GM03348 (cell line): ENCODE measurements around the gene BLVRB.
"Not testable (repeated sequence)": the region's sequence is repeated elsewhere in the genome, so short reads cannot be mapped to it uniquely, and the experiment has no call there.

Experiments used
- DNase-seq: peaks from one replicate; pipeline ENCODE4 v3.0.0; 2012; ENCODE audit warnings: low spot score

Gene BLVRB

GRCh38 chr19:40449506-40449905 lies 16.0 kb downstream of the BLVRB start:
- DNase-seq, result no peak

GRCh38 chr19:40446263-40446784 lies 19.2 kb downstream of the BLVRB start:
- no peak for DNase-seq

- DNase-seq, result no peak
Observed at GRCh38 chr19:40445780-40446262, 19.7 kb downstream of the BLVRB start.

GRCh38 chr19:40444825-40445312 lies 20.7 kb downstream of the BLVRB start:
- no peak for DNase-seq

DNA sequence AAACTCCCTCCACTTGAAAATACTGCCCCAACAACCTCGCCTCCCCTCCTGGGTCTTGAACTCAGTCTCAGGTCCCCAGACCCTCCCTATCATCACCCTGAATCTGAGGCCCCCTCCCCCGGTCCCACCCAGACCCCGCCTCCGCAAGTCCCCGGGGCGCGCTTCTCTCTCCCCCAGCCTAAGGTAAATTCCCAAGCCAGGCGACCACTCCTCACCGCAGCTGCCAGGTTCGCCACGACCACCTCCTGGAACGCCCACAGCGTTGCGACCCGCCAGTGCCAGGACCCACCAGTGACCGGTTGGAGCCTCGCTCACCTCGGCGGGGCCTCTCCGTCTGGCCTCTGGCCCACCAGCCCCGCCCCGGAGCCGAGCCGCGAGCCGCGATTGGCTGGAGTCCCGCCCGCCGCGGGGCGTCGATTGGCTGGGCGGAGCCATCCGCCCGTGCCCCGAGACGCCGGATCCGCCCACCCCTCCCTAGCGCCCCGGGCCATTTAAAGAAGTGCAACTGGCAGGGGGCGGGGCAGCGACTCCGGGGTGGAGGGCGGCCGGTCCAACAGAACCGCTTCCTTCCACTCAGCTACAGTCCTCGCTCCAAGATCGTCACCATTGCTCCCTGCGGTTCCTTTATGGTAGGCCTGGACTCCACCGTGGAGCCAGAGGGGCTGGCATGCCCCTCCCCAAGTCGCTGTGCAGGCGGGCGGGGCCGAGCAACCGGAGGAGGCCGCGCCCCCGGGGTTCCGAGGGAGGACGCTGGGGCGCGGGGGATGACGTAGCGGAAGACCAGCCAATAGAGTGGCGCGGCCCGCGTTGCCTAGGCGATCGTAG lies 21.3 kb downstream of the BLVRB start, which contains the start of gene SERTAD3:
SERTAD3 (minus strand) TSS at position 336 of the 825 bp plus-strand sequence. CDS start 2,255 bp downstream, outside the sequence.
- DNase-seq, result peak; percentile 98

DNA sequence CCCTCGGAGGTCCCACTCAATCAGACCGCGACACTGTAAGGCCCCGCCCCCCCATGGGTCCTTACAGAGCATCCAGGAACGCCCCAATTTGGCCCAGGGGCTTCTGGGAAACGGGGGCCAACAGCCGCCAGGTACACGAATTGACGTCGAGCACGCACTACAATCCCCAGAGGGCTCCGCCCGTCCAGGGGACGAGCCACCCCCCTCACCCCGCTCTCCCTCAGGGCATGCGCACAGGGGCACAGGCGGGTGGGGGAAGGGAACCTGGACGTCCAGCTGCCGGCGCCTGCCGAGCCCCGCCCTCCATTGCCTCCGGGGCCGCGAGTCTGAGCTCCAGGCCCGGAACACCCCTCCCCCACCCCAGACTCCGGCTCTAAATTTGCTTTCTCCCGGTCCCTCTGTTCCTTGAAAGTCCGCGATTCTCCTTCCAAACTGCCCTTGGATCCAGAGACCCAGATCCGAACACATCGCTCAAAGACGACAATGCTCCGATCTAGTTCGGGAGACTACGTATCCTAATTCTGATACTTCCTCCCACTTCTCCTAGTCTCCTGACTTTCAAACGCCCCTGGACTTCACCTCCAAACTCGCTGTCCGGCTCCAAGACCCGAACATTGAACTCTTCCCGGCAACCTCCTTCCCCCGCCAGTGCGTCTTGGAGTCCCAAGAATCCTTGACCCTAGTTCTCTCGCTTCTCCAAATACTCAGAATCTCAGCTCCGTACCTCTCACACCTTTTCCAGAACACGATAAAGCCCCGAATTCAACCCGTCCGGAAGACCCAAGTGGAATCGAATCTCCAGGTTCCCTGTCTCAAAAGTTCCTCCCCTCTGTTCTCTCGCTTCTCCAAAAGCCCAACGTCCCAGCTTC lies 22.2 kb downstream of the BLVRB start:
- DNase-seq, result peak; percentile 99

- DNase-seq, result no peak
Observed at GRCh38 chr19:40442328-40443130, 23.0 kb downstream of the BLVRB start.

GRCh38 chr19:40441719-40442253 lies 23.8 kb downstream of the BLVRB start:
- DNase-seq, result no peak

DNA sequence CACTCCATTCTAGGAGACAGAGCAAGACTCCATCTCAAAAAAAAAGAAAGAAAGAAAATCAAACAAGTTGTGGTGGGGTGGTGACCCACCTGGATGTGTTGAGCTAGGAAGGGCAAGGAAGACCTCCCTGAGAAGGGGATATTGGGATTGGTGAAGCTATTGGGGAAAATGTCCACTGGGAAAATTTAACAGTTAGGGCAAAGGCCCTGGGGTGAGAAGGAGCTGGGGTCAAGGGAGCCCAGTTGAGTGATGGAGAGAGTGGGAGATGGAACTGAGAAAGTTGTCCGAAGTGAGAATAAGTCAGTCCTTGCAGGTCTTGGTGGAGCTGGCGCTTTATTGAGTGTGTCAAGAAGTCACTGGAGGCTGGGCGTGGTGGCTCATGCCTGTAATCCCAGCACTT lies 27.3 kb downstream of the BLVRB start:
- DNase-seq, result no peak

- peak; percentile 95 for DNase-seq
Observed at GRCh38 chr19:40433391-40434216, 31.9 kb downstream of the BLVRB start.

DNA sequence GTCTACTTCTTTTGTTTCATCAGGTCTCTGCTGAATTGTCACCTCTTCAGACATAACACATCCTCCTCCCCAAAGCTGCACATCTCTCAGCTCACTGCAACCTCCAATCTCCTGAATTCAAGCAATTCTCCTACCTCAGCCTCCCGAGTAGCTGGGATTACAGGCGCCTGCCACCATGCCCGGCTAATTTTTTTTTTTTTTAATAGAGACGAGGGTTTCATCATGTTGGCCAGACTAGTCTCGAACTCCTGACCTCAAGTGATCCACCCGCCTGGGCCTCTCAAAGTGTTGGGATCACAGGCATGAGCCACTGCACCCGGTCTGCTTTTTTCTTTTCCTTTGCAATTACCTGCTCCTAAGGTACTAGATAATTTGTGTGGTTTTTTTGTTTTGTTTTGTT lies 32.8 kb downstream of the BLVRB start:
- not testable (repeated sequence) for DNase-seq

GRCh38 chr19:40431698-40432097 lies 33.8 kb downstream of the BLVRB start:
- DNase-seq, result no peak

DNA sequence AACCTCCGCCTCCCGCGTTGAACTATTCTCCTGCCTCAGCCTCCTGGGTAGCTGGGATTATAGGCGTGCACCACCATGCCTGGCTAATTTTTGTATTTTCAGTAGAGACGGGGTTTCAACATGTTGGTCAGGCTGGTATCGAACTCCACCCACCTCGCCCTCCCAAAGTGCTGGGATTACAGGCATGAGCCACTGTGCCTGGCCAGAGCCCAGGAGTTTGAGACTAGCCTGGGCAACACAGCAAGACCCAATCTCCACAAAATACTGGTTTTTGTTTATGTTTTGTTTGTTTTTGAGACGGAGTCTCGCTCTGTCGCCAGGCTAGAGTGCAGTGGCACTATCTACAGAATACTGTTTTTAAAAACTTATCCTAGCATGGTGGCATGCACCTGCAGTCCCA lies 35.3 kb downstream of the BLVRB start:
- not testable (repeated sequence) for DNase-seq

DNA sequence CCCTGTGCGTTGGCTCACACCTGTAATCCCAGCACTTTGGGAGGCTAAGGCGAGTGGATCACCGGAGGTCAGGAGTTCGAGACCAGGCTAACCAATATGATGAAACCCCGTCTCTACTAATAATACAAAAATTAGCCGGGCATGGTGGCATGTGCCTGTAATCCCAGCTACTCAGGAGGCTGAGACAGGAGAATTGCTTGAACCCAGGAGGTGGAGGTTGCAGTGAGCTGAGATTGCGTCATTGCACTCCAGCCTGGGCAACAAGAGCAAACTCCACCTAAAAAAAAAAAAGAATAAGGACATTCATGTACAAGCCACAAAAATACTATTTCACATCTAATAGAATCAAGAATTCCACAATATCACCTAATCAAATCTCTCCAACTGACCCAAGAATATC lies 37.3 kb downstream of the BLVRB start:
- not testable (repeated sequence) for DNase-seq

GRCh38 chr19:40425450-40426287 lies 39.9 kb downstream of the BLVRB start, which contains the start of gene SERTAD1:
TSS of gene SERTAD1 (minus strand) at chr19:40425992. CDS start at chr19:40423546, 2,446 bp downstream.
- peak; percentile 98 for DNase-seq

DNA sequence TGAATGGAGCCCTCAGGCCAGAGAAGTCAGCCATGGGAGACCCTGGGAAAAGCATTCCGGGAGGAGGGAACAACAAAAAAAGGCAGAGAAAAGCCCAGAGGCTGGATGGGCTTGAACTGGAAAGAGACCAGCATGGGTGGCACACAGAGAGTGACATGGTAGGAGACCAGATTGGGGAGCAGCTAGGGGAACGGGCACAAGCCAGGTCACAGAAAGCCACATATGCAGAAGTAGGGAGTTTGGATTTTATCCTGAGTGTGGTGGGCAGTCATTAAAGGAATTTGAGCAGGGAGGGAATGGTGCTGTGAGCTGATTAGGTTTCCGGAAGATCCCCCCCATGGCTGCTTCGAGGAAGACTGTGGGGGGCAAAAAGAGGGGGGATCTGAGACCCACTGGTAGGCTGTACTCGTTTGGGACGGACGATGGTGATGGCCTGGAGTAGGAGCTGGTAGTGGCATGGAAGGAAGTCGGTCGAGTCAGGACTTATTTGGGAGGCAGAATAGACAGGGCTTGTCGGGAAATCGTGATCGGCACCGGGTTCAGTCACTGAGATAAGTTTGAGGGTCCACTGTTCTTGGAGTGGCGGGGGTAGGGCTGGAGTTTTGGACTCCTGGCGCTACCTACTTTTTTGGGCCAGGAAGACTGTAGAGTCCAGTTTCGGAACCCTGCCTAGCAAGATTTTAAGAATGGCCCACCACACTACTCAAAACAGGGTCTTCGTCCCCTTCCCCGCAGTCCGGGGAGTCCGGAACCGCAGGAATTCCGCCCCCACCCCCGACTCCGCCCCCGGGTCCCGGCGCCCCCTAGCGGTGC lies 40.7 kb downstream of the BLVRB start:
- DNase-seq, result no peak

DNA sequence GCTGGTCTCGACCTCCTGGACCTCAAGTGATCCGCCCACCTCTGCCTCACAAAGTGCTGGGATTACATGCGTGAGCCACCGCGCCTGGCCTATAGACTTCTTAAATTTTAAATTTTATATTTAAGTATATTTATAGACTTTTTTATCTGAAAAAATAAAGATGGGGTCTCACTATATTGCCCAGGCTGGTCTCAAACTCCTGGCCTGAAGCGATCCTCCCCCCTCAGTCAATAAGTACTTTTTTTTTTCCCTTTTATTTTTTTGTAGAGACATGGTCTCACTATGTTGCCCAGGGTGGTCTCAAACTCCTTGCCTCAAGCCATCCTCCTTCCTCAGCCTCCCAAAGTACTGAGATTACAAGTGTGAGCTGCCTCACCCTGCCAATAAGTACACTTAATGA lies 41.6 kb downstream of the BLVRB start:
- no peak for DNase-seq
